Calu3 (cell line): ENCODE results near the gene PARD3. TPM values are rescaled to one million over a fixed set of nuclear protein-coding genes. Genes with fewer than 3 reads are reported as not detected.

Source experiments
- BruUV-seq: library from RNA; stranded (reverse); fragments of 400-500 nt; replicated peaks from 2 replicates; lab custom pipeline; 2021; lab: Mats Ljungman, UMichigan
- CTCF ChIA-PET: fragments of 300-600 bp; sonication (Branson Sonifier 250); formaldehyde crosslinking; loops from one replicate; lab custom pipeline; 2022; ENCODE audit warnings: antibody characterized with exemption; lab: Charles Lee
- DNase-seq: peaks from one replicate; pipeline ENCODE4 v3.0.0; 2022
- H3K27ac Mint-ChIP-seq: one replicate; pipeline ENCODE4 v1.8.0; 2022; ENCODE audit warnings: mixed read lengths; ENCODE audit not compliant: unreplicated experiment
- H3K27me3 Mint-ChIP-seq: one replicate; pipeline ENCODE4 v1.8.0; 2022; ENCODE audit warnings: mixed read lengths; ENCODE audit not compliant: unreplicated experiment
- H3K36me3 Mint-ChIP-seq: one replicate; pipeline ENCODE4 v1.8.0; 2022; ENCODE audit warnings: mild to moderate bottlenecking, moderate library complexity, mixed read lengths; ENCODE audit not compliant: insufficient read depth, unreplicated experiment
- H3K4me1 Mint-ChIP-seq: one replicate; pipeline ENCODE4 v1.8.0; 2022; ENCODE audit warnings: mild to moderate bottlenecking, low read depth, mixed read lengths; ENCODE audit not compliant: unreplicated experiment
- H3K4me3 Mint-ChIP-seq: one replicate; pipeline ENCODE4 v1.8.0; 2022; ENCODE audit warnings: mild to moderate bottlenecking, low read depth, moderate library complexity, mixed read lengths; ENCODE audit not compliant: unreplicated experiment
- H3K9me3 Mint-ChIP-seq: one replicate; pipeline ENCODE4 v1.8.0; 2022; ENCODE audit warnings: low read depth, mixed read lengths; ENCODE audit not compliant: unreplicated experiment
- CTCF ChIP-seq: fragments of 200-600 bp; IDR thresholded peaks from one replicate; pipeline ENCODE4 v1.8.0; 2022; ENCODE audit warnings: antibody characterized with exemption; ENCODE audit not compliant: unreplicated experiment
- intact Hi-C: fragments of 100-400 bp; cut with micrococcal nuclease; formaldehyde crosslinking; loops from one replicate; pipeline ENCODE4 v1.10.0; 2022; ENCODE audit not compliant: unreplicated experiment
- total RNA-seq: library from RNA; stranded (reverse); gene quantifications from 2 replicates; pipeline ENCODE4 v1.2.3, GENCODE V29; 2022

PARD3 gene
- total RNA-seq, 1 experiment from 2014 or later = 62.4 TPM

GRCh38 chr10:34523017-34523767 lies 291.9 kb downstream of the PARD3 start:
- Mint-ChIP-seq H3K4me1 (peaks cover 80% of the 10 kb centered on the region), H3K36me3 (peaks cover 8% of the 10 kb centered on the region), H3K27ac (no peak overlapping the region), H3K27me3 (no peaks in the 10 kb centered on the region), H3K4me3 (no peak overlapping the region), H3K9me3 (no peaks in the 10 kb centered on the region)
- intact Hi-C loops = loop anchor here (5.0 kb wide), 2 partner anchors 59 to 114 kb away; no protein-coding TSS in a partner anchor
- CTCF ChIA-PET = interaction anchor here (1.0 kb wide), 1 partner anchor 120 kb away, joined by 3 read pairs; no protein-coding TSS in a partner anchor
- TF ChIP-seq CTCF = no peak
- no TSS peak for BruUV-seq
- DNase-seq = no peak

GRCh38 chr10:34522546-34522945 lies 292.6 kb downstream of the PARD3 start:
- peaks cover 80% of the 10 kb centered on the region for H3K4me1 Mint-ChIP-seq
- intact Hi-C loops = loop anchor here (5.0 kb wide), 2 partner anchors 60 to 115 kb away; no protein-coding TSS in a partner anchor

GRCh38 chr10:34520510-34520909 lies 294.6 kb downstream of the PARD3 start:
- peak overlapping the region; percentile 67 for H3K4me3 Mint-ChIP-seq
- no peak for TF ChIP-seq CTCF
- intact Hi-C loops = loop anchor here (5.0 kb wide), 2 partner anchors 62 to 117 kb away; no protein-coding TSS in a partner anchor

More at GRCh38 chr10:34522546-34522945, 292.6 kb downstream of the PARD3 start:
- no peak for DNase-seq
- Mint-ChIP-seq H3K27ac (no peak overlapping the region), H3K36me3 (peaks cover 11% of the 10 kb centered on the region), H3K4me3 (no peak overlapping the region), H3K27me3 (no peaks in the 10 kb centered on the region), H3K9me3 (no peaks in the 10 kb centered on the region)
- no TSS peak for BruUV-seq
- CTCF ChIA-PET = interaction anchor here (1.0 kb wide), 1 partner anchor 121 kb away, joined by 3 read pairs; no protein-coding TSS in a partner anchor
- no peak for TF ChIP-seq CTCF

GRCh38 chr10:34520084-34520483 lies 295.0 kb downstream of the PARD3 start:
- no peaks in the 10 kb centered on the region for H3K9me3 Mint-ChIP-seq
- peaks cover 13% of the 10 kb centered on the region for H3K36me3 Mint-ChIP-seq
- no peaks in the 10 kb centered on the region for H3K27me3 Mint-ChIP-seq
- peak; percentile 34 for DNase-seq
- CTCF ChIA-PET = interaction anchor here (0.7 to 2.4 kb wide), 4 partner anchors 8 to 56 kb away, joined by 3 to 7 read pairs (median 4); no protein-coding TSS in a partner anchor
- peaks cover 67% of the 10 kb centered on the region for H3K4me1 Mint-ChIP-seq
- peak overlapping the region; percentile 100 for H3K27ac Mint-ChIP-seq
- H3K4me3 Mint-ChIP-seq = peak overlapping the region; percentile 67
- BruUV-seq = no TSS peak
- no peak for TF ChIP-seq CTCF
- intact Hi-C loops = loop anchor here (5.0 kb wide), 2 partner anchors 62 to 117 kb away; no protein-coding TSS in a partner anchor

More at GRCh38 chr10:34520510-34520909, 294.6 kb downstream of the PARD3 start:
- Mint-ChIP-seq H3K36me3 (peaks cover 13% of the 10 kb centered on the region), H3K27me3 (no peaks in the 10 kb centered on the region), H3K4me1 (peaks cover 67% of the 10 kb centered on the region), H3K27ac (peak overlapping the region; percentile 100), H3K9me3 (no peaks in the 10 kb centered on the region)
- no peak for DNase-seq
- CTCF ChIA-PET = interaction anchor here (0.7 to 2.4 kb wide), 4 partner anchors 8 to 56 kb away, joined by 3 to 7 read pairs (median 4); no protein-coding TSS in a partner anchor
- BruUV-seq = no TSS peak
